Kidney epithelial cell (primary cell): ENCODE data around the gene SYPL1. TPM values are rescaled to one million over a fixed set of nuclear protein-coding genes. Genes with fewer than 3 reads are reported as not detected.

Experiments used
- DNase-seq: peaks from one replicate; pipeline ENCODE4 v3.0.0-alpha.2; 2010; ENCODE audit warnings: low read depth
- H3K27me3 ChIP-seq: 2 replicates; pipeline ENCODE4 v1.6.0; 2011; ENCODE audit warnings: low read length; ENCODE audit not compliant: control insufficient read depth, insufficient read depth
- H3K36me3 ChIP-seq: 2 replicates; pipeline ENCODE4 v1.5.1; 2011; ENCODE audit warnings: low read length; ENCODE audit not compliant: control insufficient read depth, insufficient read depth
- H3K4me3 ChIP-seq: 2 replicates; pipeline ENCODE4 v1.5.1; 2011; ENCODE audit warnings: low read depth, mild to moderate bottlenecking, control low read depth, low read length
- CTCF ChIP-seq: IDR thresholded peaks from 2 replicates; pipeline ENCODE4 v1.5.1; 2011; ENCODE audit warnings: mild to moderate bottlenecking, moderate library complexity, low read length, control low read depth, inconsistent platforms; ENCODE audit not compliant: insufficient read depth, poor library complexity, severe bottlenecking
- total RNA-seq: library from RNA; depleted of rRNA; stranded (reverse); fragments of >200 nt; gene quantifications from 2 replicates; pipeline ENCODE4 v1.2.3, GENCODE V29; 2015

Gene SYPL1
- total RNA-seq, 1 donor from 2014 or later, result 69.0 TPM

- Histone ChIP-seq H3K27me3 (peaks cover 3% of the 10 kb centered on the region), H3K4me3 (no peak overlapping the region), H3K36me3 (no peaks in the 10 kb centered on the region)
- TF ChIP-seq CTCF, result no peak
- DNase-seq, result no peak
These were observed 53.2 kb downstream of the SYPL1 start for GRCh38 chr7:106058928-106059324.

- DNase-seq, result no peak
- H3K4me3 ChIP-seq, result no peak overlapping the region
- peaks cover 3% of the 10 kb centered on the region for H3K27me3 ChIP-seq
- H3K36me3 ChIP-seq, result no peaks in the 10 kb centered on the region
- no peak for TF ChIP-seq CTCF
These were observed 53.9 kb downstream of the SYPL1 start for GRCh38 chr7:106057962-106058927.

GRCh38 chr7:106057204-106057961, 54.7 kb downstream of the SYPL1 start:
- TF ChIP-seq CTCF, result no peak
- no peak for DNase-seq
- Histone ChIP-seq H3K4me3 (no peak overlapping the region), H3K36me3 (no peaks in the 10 kb centered on the region), H3K27me3 (peaks cover 3% of the 10 kb centered on the region)

- DNase-seq, result no peak
- Histone ChIP-seq H3K4me3 (no peak overlapping the region), H3K36me3 (no peaks in the 10 kb centered on the region), H3K27me3 (peaks cover 3% of the 10 kb centered on the region)
- TF ChIP-seq CTCF, result peak; percentile 87
These were observed 55.5 kb downstream of the SYPL1 start for GRCh38 chr7:106056513-106057203.

GRCh38 chr7:106054971-106055532, 57.1 kb downstream of the SYPL1 start:
- Histone ChIP-seq H3K4me3 (no peak overlapping the region), H3K36me3 (no peaks in the 10 kb centered on the region), H3K27me3 (peaks cover 3% of the 10 kb centered on the region)
- no peak for TF ChIP-seq CTCF
- no peak for DNase-seq
